ENCODE results near the gene ADAM10.

DNA sequence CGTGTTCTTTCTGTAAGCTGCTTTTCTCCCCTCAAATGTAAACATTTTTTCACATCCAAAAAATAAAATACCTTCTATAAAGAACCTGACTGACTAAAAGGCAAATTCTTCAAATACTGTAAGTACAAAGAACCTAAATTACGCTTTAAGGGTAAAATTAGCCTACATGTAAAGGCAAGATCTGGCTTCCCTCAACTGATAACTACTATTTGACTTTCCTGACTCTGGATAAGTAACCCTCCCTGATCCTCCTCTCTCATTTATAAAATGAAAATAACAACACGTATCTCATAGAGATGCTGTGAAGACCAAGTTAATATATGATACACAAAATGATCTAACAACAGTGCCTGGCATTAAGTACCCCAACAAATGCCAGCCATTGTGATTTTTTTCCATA lies 12.2 kb downstream of the ADAM10 start:
- TF ChIP-seq, protein P1, sequence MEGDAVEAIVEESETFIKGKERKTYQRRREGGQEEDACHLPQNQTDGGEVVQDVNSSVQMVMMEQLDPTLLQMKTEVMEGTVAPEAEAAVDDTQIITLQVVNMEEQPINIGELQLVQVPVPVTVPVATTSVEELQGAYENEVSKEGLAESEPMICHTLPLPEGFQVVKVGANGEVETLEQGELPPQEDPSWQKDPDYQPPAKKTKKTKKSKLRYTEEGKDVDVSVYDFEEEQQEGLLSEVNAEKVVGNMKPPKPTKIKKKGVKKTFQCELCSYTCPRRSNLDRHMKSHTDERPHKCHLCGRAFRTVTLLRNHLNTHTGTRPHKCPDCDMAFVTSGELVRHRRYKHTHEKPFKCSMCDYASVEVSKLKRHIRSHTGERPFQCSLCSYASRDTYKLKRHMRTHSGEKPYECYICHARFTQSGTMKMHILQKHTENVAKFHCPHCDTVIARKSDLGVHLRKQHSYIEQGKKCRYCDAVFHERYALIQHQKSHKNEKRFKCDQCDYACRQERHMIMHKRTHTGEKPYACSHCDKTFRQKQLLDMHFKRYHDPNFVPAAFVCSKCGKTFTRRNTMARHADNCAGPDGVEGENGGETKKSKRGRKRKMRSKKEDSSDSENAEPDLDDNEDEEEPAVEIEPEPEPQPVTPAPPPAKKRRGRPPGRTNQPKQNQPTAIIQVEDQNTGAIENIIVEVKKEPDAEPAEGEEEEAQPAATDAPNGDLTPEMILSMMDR (IDR thresholded peaks at IDR 0.05; ENCODE audit: insufficient read depth, low read depth, low read length), result no peak
- no peak for TF ChIP-seq EZH2 (IDR thresholded peaks at IDR 0.05; ENCODE audit: insufficient read depth, low read length)
